ENCODE data around the gene SWSAP1.

DNA sequence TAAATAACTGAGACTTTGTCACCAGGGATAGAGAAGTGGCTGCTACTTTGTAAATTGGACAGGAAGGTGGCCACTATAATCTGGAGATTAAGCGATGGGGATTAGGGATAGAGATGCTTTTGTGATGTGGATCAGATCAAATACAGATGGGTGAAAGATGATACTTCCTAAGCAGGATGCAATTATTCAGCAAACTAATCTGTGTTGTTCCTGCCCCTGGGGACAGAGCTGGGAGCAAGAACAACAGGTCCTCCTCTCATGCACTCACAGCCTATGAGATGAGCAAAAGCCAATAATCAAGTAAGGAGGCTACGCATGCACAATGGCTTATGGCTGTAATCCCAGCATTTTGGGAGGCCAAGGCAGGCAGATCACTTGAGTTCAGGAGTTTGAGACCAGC lies 40.1 kb downstream of the SWSAP1 start:
- TF ChIP-seq CTCF (IDR thresholded peaks at IDR 0.05; ENCODE audit: control extremely low read depth in 1 of 3, insufficient read depth in 1 of 3, low read depth in 1 of 3, low read length in 3 of 3) = no peak
- no peak for TF ChIP-seq ATF3 (IDR thresholded peaks at IDR 0.05; ENCODE audit: insufficient read depth, low read depth, low read length)
- no peak for TF ChIP-seq GABPA (IDR thresholded peaks at IDR 0.05; ENCODE audit: borderline replicate concordance, insufficient read depth, low read length)
- TF ChIP-seq TBP (IDR thresholded peaks at IDR 0.05; ENCODE audit: low read depth, low read length) = no peak
- TF ChIP-seq TEAD4 (IDR thresholded peaks at IDR 0.05; ENCODE audit: low read depth, low read length) = no peak
- no peak for TF ChIP-seq TAF1 (IDR thresholded peaks at IDR 0.05; ENCODE audit: low read depth, low read length)
- TF ChIP-seq ASH2L (IDR thresholded peaks at IDR 0.05; ENCODE audit: low read length) = no peak
- TF ChIP-seq CEBPB (IDR thresholded peaks at IDR 0.05; ENCODE audit: low read depth, low read length) = no peak
- no peak for TF ChIP-seq EZH2 (IDR thresholded peaks at IDR 0.05; ENCODE audit: low read depth, low read length, severe bottlenecking)
- no peak for TF ChIP-seq EP300 (IDR thresholded peaks at IDR 0.05; ENCODE audit: borderline replicate concordance in 1 of 2, low read depth in 2 of 2, low read length in 2 of 2)
- TF ChIP-seq PHF8 (conservative IDR thresholded peaks at IDR 0.05; ENCODE audit: low read depth, low read length) = no peak
- no peak for TF ChIP-seq ZNF274 (IDR thresholded peaks at IDR 0.05; ENCODE audit: borderline replicate concordance, extremely low read depth, low read length)
